DMS153 (cell line): ENCODE measurements around the gene TMEM132D.
A peak's percentile ranks its signal among the peaks of the same experiment; 100 is the strongest.
"Not testable (repeated sequence)": the region's sequence is repeated elsewhere in the genome, so short reads cannot be mapped to it uniquely, and the experiment has no call there.

Experiments
- DNase-seq: peaks from one replicate; lab custom pipeline; 2025; lab: John Stamatoyannopoulos, UW

TMEM132D gene

DNA sequence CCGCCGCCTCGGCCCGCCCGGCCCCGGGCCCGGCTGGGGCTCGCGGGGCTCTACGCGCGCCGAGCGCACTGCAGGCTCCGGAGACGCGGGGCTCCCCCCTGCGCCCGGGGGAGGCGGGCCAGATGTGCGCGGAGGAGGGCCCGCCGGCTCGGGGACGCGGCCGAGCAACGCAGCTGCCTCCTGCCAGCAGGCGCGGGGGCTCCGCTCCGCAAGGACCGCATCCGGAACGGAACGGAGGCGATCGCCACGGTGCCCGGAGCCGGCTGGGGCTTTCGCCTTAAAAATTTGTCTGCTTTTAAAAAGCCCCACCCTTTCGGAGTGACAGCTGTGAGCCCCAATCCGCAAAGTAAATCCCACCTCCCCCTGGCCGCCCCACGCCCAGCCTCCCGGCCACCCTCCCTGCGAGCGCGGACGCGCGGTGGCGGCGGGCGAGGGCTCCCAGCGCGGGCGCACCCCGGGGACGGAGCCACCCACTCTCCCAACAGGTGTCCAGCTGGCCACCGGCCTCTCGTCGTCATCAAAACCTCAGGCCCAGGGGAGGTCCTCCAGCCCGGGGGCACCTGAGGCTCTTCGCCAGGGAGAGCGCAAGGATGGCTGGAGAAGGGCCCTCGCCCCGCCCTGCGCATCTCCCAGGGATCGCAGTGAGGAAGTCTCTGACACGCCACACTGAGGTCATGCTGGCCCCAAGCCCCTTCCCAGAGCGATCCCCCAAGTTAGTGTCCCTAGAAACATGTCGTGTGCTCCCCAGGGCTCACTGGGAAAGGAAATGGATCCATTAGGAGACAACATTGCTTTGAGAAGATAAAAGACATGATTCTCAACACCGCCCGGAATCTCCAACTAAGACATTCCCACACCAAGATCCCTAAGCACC, at the start of gene TMEM132D:
TMEM132D (minus strand) TSS at position 70 of the 874 bp plus-strand sequence.
- no peak for DNase-seq

DNA sequence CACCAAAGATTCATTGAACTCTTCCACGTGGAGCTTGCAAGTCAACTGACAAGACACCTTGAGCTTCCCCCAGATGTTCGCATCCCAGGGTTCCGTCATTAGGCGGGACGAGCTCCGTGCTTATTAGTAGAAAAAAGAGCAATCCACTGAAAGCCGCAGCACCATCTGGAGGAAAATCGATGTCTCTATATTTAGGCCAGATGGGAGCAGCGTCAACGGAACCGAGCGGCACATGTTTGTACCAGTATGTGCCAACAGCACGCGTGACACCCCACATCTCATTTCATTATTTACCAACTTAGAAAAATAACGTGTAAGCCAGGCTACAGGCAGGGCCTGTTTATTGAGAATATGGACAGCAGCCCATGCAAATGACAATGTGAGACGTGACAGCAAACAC, 45.8 kb upstream of the TMEM132D start:
- no peak for DNase-seq

DNA sequence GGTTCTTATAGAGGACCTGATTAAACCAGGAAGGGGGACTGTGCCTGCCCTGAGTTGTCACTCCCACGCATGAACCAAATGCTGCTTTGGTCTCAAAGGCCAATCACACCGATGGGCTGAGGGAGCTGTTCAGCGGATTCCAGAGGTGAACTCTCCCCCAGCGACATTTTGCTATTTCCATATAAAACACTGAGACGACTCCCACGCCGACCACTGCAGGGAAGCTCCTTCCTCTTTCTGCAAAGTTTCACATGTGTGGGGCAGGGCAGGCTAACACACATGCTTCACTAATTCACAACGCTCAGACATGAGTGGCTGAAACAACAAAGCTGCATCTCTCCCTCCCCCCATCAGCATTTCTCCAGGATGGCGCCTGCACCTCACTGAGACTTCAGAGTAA, 37.8 kb upstream of the TMEM132D start:
- no peak for DNase-seq

DNA sequence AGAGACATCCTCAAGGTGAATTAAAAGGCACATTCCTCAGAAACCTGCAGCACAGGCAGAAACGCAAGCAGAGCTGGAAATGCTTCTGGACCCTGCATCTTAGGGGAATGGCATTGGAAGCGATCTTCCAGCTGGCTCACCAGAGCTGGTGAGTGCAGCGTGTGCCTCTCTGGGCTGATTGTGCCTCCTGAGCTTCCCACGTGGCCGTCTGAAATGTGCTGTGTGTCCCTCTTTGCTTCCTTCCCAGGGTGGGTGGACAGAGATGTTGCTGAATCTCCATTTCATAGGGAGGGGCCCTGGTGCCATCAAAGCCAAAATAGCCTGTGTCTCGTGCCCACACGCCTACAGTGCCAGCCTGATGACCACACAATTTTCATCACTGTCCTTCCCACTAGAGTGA, 34.3 kb upstream of the TMEM132D start:
- no peak for DNase-seq

DNA sequence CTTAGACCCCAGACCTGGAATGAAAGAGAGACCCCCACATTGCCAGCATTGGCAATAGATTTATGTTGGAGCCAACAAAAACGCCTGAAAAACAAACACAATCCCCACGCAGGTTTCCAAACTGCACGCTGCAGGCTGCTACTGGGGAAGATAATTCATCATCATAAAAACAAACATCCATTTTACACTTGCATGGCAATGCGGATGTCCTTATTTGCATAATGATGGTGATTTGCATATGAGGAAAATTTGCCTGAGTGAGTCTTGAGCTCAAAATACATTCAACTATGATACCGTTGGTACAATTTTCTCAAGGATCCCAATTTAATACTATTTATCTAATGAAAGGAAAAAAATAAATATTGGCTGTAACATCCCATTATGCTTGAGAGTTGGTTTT, 33.6 kb upstream of the TMEM132D start:
- no peak for DNase-seq

DNA sequence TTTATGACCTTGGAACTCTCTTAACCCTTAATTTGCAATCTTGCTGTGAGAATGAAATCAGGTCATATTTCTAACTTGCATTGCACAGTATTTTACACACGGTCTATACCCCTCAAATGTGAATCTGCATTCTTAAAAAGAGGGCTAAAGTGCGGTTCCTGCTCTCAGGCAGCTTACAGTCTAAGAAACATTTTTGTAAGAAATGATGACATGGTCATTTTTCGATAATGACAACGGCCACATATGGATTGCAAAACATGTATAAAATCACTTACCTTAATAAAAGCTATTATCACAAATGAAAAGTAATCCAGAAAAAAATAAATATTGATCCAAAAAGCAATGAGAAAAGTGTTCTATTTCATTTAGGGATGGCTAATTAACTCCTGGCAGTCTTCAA, 24.8 kb upstream of the TMEM132D start:
- no peak for DNase-seq

DNA sequence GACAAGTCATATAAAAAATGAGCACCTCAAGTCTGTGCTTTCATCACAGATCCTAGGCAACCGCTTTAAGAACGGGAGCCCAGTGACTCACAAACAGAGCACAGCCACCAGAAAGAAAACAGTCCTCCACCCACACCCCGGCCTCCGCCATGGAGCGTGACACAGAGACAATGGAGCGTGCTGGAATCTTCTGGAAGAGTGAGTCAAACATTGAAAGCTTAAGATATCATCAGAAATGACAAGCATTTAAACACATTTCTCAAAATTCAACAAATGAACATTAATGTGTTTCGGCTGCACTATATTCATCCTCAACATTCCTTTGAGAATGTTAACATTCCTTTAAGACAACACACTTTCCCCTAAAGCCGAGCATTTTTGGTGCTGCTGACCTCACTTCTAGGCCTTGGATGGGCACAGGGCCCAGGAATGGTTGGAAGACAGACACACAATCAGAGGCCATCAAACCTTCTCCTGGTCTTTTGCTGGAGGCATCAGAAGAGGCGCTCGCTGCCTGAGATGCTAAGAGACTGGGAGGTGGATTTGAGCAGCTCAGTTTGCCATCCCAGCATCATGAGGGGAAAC, 23.6 kb upstream of the TMEM132D start:
- no peak for DNase-seq

DNA sequence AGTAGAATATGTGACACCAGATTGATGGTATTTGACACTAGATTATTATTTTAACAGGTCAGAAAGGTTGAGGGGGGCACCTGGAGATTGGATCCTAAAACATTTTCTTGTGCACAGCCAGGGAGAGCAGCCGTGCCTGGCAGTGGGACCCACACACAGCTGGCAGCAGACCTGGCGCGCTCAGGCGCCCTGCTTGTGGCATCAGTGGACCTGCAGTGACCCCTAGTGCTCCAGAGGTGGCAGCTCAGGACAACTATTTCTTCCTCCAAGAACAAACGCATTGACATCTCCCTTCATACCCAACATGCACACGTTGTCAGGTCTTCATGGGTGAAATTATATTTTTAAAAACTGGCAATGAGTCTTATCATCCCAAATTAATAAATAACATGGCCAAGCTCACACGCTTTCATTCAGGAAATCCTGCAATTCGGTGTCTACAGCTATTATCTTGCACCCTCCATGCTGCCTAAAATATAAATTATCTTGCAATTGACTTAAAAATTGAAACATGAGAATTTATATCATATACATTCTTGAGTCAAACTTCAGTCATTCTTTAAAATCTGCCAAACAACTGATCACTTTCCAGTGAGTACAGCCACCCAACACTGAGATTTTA, 7.7 kb upstream of the TMEM132D start:
- peak; percentile 58 for DNase-seq

DNA sequence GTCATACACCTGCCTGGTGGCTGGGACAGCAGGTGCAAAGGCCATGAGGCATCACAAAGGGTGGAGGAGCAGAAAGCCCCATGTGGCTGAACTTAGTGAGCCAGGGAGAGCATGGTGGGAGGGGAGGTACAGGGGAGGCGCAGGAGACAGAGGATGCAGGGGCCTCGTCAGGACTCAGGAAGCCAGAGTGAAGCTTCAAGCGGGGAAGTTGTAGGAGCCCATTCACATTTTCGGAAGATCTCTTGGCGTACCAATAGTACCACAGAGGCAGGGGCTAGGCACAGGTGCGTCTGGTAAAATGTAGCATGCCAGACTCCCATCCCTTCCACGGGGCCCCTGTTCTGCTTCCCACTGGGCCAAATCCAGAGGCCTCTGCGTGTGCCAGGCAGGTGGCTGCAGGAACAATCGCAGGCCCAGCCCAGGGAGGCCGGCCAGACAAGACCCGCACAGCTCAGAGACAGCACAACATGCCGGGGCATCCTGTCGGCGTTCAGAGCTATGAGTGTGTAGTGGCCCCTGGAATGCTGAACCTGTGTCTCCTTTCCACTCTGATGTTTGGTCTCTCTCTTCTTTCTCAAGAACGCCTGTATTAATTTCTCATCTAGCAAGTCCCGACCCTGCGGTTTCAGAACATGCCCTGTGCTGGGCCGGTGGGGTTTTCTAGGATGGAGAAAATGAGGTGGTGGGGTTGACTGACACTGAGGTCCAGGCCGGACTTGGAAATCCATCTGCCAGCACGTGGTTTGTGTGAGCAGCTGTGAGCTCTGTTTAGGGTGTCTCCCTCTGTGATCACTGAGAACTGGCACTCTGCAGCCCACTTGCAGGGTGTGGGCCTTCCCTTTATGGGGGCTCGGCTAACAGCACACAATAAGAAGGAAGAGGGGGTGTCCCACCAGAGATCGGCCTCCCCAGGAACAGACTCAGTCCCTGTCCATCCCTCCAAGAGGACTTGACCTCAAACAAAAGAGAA, 5.5 kb upstream of the TMEM132D start:
- no peak for DNase-seq

DNA sequence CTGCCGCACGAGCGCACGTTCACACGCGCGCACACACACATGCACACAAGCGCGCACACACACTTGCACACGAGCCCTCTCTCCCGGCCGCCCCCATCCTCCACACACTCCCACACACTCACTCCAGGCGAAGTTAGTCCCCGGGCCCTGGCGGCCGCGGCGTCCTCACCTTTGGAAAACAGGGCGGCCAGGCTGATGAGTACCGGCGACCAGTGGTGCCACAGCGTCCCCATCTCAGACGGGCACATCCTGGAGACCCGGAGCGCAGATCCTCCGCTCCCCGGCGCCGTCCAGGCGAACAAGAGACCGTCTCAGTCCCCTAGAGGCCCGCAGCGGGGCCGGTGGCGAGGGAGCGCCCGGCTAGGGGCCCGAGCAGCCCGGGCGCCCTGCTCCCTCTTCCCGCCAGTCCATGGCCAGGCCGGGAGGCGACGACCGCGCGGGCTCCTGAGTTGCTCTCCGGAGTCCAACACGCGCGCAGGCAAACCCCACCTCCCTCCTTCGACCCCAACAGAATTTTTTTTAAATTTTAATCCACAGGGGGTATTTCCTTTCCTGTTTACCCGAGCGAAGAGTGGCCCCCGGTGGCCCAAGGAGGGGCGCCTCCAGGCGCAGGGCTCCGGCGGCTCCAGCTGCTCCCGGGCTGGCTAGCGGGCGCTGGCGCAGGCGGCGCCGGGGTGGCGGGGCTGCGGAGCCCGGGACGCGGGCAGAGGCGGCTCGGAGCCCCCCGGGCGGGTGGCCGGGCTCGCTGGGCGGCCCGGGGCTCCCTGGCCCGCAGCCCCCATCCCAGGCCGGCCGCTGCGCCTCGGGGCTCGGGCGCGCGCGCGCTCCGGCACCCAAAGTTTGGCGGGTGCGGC, 506 bp downstream of the TMEM132D start:
- DNase-seq = no peak

DNA sequence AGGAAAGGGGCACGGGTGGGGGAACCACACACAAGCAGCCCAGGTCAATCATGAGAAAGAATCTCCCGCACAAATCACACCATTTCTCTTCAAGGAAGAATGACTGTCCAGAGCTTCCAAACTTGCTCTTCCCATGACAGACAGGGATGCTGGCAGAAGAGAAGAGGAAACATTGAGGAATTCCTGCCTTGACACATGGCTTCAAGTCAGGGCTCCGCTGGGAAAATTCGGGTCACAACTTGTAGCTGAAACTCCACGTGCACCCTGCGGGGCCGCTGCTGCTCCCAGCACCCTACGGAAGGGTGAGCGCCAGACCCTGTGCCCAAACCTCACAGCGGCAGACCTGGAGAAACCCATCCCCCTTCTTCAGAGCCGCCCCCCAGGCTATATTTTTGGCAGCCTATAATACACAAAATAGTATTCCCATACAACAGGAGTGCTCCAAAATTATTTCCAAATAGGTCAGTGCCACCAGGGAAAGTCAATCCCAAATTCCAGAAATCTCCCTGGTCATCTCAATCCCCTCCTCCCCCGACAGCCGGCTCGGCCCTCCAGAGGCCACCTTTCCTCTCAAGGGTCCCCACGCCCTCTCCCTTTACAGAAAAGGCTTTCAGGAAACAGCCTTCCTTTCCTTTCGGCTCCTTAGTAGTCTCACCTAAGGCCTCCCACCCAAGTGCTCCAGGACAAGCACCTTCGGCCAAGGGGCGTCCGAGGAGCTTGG, 1.3 kb downstream of the TMEM132D start:
- DNase-seq = no peak

DNA sequence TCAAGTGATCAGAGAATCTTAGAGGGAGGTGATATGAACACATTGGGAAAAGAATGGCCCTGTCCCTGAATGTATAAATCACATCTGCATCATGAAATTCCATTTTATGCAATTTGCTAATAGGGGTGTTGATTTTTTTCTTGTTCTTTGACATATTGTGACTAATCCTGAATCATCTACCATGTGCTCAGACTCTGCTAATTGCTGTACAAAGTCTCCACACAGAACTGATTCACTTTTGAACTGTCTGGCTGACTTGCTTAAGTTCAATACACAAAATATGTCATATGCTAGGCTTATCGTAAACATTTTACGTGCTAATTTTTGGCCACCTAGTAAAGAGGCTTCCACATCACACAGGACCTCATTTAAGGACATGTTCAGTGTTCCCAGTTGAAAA, 2.6 kb downstream of the TMEM132D start:
- no peak for DNase-seq

DNA sequence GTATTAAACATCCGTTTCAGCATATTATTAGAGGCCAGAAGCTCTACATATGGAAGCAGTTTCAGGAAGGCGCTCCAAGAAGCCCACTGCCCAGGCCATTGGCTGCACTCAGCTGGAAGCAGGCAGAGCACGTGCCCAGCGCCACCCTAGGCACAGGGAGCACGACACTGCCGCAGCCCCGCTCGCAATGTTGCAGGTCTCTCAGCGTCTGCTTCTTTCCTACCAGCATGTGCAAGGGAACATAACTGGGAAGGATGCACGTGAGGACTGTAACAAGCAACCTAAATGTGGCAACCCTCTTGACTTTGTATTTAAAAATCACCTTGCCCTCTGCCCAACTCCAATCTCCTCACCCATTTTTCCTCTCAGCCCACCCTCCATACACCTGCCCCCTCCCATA, 3.5 kb downstream of the TMEM132D start:
- DNase-seq = no peak

DNA sequence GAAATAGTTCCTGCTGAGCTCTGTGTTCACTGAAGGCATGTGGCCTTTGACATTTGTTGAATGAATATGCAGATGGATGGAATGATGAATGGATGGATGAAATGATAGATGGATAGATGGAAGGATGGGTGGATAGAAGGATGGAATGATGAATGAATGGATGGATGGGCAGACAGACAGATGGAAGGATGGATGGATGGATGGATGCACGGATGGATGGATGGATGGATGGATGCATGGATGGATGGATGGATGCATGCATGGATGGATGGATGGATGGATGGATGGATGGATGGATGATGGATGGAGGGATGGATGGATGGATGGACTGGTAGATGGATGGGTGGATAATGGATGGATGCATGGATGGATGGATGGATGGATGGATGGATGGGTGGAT, 4.8 kb downstream of the TMEM132D start:
- DNase-seq = not testable (repeated sequence)

DNA sequence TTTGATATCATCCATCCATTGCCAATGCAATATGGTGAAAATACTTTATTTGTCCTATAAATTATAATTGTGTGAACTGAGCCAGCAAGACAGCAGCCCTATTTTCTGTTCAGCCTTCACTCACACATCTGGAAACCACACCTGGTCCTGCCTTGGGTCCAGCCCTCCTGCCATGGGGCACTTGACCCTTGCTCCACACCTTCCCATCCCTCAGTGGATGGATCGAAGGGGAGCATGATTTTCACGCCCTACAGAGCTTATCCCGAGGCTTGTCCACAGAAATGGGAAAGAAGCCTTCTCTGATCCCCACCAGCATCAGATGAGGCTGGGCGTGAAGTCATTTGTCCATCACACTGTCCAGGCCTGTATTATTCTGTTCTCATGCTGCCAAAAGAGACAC, 10.1 kb downstream of the TMEM132D start:
- DNase-seq = no peak

DNA sequence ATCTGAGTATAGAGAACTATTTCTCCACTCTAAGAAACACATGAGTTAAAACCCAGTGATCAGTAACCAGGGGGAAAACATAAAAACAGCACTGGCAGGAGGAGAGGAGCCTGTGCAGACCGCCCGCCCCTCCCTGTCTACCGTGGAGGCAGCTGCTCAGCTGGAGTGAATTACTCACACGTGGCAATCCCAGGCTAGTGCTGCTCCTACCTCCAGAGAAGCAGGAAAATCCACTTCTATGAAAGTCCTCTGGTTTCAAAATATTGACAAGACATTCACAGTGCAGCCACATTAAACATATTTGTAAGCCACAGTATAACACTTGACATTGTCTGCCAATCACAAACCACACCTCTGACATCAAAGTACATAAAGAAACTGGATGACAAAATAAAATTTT, 16.7 kb downstream of the TMEM132D start:
- peak; percentile 96 for DNase-seq

DNA sequence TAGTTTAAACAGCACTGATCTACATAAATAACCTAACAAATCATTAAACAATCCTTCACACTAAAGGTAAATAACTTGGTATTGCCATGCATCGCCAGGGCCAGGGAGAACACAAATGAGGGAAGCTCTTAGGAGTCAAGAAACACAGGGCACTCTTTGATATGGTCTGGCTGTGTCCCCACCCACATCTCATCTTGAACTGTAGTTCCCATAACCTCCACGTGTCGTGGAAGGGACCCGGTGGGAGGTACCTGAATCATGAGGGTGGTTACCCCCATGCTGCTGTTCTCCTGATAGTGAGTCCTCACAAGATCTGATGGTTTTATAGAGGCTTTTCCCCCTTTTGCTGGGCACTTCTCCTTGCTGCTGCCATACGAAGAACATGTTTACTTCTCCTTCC, 17.3 kb downstream of the TMEM132D start:
- no peak for DNase-seq

DNA sequence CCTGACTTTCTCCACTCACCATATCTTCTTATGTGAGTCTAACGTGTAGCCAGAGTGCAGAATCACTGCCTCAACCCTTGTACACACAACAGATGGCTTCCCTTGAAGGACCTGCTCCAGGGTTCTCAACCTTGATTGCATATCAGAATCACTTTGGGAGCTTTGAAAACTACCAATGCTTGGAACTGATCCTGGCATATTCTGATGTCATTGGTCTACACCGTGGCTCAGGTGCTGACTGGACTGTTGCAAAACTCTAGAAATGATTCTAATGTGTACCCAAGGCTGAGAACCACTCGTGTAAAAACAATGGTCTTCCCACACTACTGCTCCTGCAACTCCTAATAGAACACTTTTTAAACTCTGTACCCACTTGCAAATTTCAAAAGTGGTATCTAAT, 18.5 kb downstream of the TMEM132D start:
- DNase-seq = no peak

DNA sequence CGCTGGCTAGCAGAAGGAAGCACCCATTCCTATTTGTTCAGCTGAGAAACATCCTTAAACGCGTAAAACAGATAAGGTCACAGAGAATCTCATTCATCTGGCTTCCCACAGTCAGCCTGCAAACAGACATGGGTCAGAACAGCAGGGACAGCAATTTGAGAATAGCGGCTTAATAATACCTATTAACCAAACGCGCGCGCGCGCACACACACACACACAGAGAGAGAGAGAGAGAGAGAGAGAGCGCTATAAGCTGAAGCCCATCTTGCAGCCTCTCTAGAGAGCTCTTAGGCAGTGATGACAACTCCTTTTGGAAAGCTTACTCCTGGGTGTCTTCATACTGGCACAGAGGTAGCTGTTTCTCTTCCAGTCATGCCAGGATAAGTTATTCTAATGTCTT, 26.4 kb downstream of the TMEM132D start:
- no peak for DNase-seq

DNA sequence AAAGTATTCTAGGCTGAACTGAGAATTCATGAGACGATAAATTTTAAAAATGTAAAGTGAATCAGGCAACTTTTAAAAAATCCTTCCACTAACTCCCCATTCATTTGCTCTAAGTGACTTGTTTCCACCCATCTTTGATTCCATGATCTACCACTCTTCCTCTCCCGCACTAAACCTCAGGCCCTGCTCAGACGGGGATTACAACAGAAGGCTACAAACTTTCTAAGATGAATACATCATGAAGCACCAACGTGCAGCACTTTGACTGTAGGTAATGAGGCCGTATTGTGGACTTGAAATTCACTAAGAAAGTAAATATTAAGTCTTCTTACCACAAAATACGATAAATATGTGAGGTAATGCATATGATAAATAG, 30.0 kb downstream of the TMEM132D start:
- no peak for DNase-seq
